GM18511 (cell line): Measurements from ENCODE around the gene ARL5C.
"Not testable (repeated sequence)": the region's sequence is repeated elsewhere in the genome, so short reads cannot be mapped to it uniquely, and the experiment has no call there.

Source experiments
- ATAC-seq: cut with Tn5 transposase; IDR thresholded peaks from one replicate; pipeline ENCODE4 v1.9.1; 2021; ENCODE audit warnings: mild to moderate bottlenecking, moderate library complexity; ENCODE audit not compliant: unreplicated experiment

The ARL5C gene

GRCh38 chr17:39168503-39168902 is 2.5 kb upstream of the ARL5C start:
- not testable (repeated sequence) for ATAC-seq

DNA sequence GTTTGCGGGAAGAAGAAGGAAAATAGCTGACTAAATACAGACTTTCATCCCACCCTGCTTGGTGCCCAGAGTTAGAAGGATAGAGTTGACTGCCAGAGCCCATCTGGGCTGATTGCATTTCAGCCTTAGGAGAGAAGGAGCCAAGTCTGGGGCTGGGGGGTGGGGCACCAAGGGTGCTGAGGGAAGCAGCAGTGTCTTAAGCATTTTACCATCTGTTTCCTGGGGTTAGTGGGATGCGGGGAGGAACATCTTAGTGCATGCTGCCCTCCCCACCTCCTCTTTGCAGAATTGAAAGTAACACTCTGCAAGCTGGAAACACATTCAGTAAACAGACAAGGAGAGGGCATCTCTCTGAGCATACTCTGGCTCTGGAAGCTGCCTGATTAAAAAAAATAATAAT is 1.5 kb upstream of the ARL5C start:
- ATAC-seq, result no peak

DNA sequence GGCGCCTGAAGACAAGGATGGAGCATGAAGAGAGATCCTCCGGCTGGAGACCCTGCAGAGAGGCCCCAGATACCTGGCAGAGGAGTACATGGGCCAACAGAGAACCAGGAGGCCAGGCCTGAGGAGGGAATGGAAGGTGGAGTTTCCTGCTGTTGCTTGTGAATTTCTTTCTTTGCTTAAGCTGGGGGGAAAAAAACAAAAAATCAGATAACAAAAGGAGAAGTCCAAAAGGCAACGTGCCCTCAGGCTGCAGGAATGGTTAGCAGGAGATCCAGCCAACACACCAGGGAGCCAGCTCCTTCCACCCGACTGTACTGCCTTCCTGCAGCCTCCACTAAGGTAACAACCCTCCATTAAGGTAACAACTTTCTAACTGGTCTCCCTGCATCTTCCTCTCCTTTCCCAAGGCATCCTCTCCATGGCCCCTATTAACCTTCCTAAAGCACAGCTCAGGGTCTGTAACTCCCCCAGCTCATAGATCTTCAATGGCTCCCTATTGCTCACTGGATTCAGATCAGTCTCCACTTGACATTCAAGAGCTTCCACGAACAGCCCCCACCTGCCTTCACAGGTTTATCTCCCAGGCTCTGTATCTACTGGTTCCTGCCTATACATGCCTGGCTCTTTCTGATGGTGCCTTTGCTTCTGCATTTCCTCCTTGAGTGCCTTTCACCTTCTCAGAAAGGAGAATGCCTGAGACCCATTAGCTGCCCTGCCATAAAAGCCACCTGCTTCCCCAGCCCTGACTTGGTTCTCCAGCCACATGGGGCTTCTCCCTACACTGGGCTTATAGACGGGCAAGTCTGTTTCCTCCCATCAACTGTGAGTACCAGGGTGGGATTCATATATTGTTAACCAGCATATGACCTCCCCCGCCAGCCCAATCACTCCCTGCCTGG is 725 bp upstream of the ARL5C start:
- no peak for ATAC-seq

DNA sequence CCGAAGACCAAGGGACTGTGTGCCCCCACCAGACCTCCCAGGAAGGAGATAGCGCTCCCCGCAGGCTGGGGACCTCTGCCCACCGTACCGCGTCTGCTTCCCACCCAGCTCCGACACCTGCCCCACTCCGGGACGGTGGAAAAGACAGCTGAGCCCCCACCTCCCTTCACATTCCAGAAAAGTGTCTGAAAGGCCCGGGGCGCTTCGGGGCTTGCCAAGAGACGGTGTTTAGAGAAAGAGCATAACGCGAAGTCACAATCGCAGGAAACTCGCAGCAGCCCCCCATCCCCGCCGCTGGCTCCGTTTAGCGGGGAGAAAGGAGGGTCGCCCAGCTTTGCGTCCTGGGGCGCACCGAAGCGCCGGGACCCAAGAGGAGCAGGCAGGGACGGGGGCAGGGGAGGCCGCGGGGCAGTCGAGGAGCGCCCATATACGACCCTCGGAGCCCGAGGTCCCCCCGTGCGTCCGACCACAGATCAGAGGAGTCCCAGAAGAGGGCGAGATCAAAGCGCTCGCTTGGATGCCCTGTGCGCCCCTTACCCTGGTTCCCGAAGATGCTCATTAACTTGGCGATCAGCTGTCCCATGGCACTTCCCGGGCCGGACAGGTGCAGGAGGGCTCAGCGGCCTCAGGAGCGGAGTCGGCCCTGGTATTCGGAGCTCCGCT is 652 bp downstream of the ARL5C start:
- ATAC-seq, result no peak

DNA sequence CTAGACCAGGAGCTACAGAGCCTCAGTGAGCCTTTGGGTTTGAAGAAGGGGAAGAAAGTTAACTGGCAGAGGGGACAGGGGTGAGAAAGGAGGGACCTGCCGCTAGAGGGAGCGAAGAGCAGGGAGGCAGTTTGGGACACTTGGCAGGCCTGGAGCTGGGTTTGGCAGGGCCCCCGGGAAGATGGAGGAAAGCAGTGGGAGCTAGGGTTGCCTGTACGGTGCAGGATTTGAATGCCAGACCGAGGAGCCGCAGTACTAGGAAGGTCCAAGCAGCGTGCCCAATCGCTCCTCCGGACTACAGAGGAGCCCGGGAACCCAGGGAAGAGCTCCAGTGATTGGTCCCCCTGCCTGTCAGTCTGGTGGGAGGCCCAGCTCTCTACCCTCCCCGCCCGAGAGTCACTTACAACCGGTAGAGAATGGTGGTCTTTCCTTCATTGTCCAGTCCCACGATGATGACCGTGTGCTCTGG is 1.3 kb downstream of the ARL5C start:
- peak; percentile 76 for ATAC-seq

DNA sequence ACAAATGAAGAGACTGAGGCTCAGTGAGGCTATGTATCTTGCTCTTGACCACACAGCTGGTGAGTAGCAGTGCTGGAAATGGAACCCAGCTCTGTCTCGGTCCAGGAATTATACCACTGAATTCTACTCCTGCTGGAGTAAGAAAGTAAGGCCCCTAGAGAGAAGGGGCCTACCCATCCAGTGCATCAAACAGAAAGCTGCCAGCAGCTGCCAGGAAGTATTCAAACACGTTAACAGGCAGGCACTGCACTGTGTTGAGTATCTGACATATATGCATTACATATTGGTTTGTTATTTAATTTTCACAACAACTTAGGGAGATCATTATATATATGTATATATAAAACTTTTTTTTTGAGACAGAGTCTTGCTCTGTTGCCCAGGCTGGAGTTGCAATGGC is 4.0 kb downstream of the ARL5C start:
- ATAC-seq, result no peak

- ATAC-seq, result no peak
Observed at GRCh38 chr17:39158623-39159022, 7.3 kb downstream of the ARL5C start.

GRCh38 chr17:39156491-39156890 is 9.5 kb downstream of the ARL5C start:
- no peak for ATAC-seq

DNA sequence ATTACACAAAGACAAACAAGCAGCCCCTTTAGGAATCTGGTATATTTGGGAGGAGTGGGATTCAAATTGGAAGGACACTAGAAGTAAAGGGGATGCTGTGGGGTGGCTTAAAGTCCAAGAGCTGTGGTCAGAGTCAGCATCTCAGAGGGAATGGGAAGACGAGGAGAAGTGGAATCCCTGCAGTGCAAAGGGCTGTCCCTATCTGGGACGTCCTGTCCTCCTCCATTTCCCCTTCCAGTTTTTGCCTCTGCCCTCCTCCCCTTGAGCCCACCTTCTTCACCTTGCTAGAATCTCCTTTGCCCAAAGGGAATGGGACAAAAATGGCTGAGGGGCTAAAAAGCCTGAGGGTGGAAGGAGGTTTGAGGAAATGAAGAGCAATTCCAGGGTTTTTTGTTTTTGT is 10.3 kb downstream of the ARL5C start:
- no peak for ATAC-seq

GRCh38 chr17:39153599-39154051 is 12.3 kb downstream of the ARL5C start:
- ATAC-seq, result peak; percentile 62

DNA sequence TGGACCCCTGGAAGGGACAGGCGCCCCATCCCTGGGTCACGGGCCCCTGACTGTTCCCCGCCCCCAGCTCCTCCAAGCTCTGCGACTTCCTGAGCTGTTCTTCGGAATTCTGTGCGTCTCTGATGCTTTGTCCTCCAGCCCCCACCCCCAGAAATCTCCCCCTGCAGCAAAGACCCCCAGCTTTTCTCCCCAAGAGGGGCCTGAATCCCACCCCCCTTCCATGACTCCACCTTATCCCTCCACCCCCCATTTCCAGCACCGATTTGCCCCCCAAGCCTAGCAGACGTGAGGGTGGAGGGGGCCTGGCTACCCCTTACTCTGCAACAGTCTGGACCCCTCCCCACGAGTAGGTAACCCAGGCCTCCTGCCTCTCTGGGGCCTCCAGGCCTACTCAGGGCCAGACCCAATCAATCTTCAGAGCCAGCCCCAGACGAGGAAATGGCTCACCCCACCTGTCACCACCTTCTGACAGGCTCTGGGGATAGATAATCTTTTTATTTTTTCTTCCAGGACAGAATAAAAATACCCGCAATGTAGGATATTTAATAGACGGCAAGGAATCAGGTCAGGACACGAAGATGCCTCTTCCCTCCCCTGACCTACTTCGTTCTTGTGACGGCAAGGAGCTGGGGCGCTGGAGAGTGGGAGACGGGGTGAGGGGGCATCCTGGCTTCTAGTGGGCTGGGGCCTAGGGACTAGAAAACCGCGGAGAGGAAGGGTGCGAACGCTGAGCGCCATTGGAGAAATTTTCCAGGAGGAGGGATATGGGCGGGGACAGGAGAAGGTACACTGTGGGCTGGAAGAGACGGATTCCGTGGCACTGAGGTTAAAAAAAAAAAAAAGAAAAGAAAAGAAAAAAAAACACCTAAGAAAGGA is 13.8 kb downstream of the ARL5C start:
- no peak for ATAC-seq

DNA sequence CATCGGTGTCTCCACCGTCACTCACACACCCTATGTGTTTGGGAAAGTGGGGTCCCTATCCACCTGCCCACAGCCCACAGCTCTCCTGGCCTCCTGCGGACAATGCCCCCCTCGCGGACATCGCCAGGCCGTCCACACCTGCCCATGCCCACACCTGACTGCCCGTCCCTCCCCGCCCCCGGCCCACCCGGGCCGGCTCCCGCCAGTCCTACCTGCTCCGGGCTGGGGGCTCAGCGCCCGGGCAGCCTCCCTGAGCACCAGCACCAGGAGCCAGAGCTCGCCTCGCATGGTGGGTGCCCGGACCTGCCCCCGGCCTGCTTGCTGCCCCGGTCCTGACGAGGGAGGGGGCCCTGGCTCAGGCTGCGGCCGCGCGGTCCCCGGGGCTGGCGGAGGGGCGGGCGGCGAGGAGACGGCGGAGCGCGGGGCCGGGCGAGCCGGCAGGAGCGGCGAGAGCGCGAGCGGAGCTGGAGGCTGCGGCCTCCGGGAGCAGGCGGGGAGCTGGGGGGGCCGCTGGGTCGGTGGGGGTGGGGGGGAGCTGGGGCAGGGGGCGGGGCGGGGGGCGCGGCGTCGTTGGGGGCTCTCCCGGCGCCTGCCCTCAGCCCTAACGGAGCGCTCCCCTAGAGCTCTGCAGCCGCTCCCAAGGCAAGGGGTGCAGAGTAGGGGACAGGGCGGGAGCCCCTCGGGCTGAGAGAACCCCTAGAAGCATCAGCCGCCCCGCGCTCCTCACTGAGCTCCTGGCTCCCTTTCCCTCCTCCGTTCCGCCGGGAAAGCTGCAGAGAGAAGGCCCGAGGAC is 14.6 kb downstream of the ARL5C start, which contains the start of gene PLXDC1:
TSS of gene PLXDC1 (minus strand) at position 488 of the 793 bp plus-strand sequence. CDS start at position 288, 200 bp downstream.
- ATAC-seq, result no peak

- ATAC-seq, result no peak
Observed at GRCh38 chr17:39150795-39151149, 15.2 kb downstream of the ARL5C start.

- ATAC-seq, result no peak
Observed at GRCh38 chr17:39150104-39150634, 15.8 kb downstream of the ARL5C start.

- ATAC-seq, result no peak
Observed at GRCh38 chr17:39147221-39148185, 18.5 kb downstream of the ARL5C start.

DNA sequence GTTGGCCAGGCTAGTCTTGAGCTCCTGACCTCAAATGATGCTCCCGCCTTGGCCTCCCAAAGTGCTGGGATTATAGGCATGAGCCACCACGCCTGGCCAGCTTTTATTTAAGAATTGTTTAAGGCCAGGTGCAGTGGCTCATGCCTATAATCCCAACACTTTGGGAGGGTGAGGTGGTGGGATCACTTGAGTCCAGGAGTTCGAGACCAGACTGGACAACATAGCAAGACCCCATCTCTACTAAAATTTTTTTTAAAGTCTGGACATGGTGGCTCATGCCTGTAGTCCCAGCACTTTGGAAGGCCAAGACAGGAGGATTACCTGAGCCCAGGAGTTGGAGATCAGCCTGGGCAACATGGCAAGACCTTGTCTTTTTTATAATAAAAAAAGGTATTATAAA is 19.7 kb downstream of the ARL5C start:
- no peak for ATAC-seq

GRCh38 chr17:39145143-39145542 is 20.8 kb downstream of the ARL5C start:
- ATAC-seq, result no peak

DNA sequence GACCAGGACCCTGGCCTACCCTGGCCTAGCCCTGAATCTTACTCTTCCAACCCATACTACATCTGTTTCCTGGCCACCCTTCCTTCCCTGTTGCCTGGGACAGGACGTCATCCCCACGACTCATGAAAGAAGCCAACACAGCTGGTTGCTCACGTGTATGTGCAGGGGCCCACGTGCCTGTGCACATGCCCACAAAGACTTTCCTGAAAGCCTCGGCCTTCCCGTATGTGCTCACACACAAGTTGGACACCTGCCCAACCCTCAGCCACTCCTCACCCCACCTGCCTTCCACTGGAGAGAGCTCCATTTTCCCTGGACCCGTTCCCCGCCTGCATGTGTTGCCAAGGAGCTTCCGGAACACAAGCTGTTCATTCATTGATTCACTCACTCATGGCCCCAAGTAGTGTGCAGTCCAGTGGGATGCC is 21.5 kb downstream of the ARL5C start:
- ATAC-seq, result no peak
